ENCODE measurements around the gene ERCC1.

GRCh38 chr19:45470762-45471081, 47.0 kb upstream of the ERCC1 start:
- TF ChIP-seq POLR2AphosphoS5 (IDR thresholded peaks at IDR 0.05) (peak in 1 of 3 donors; percentile 2), POLR2A (IDR thresholded peaks at IDR 0.05) (no peak)

Measured in breast epithelium (tissue), 3 donors.